H1 (cell line): ENCODE data around the gene ZNF143. TPM values are rescaled to one million over a fixed set of nuclear protein-coding genes. Genes with fewer than 3 reads are reported as not detected.

Experiments used
- CTCF ChIA-PET: fragments of 300-600 bp; sonication (Branson Sonifier 250); formaldehyde crosslinking; loops from one replicate; lab custom pipeline; 2021; ENCODE audit not compliant: partially characterized antibody; lab: Charles Lee
- POLR2A ChIA-PET: fragments of 300-600 bp; sonication (Branson Sonifier 250); formaldehyde crosslinking; loops from one replicate; lab custom pipeline; 2021; ENCODE audit warnings: inconsistent platforms; ENCODE audit not compliant: partially characterized antibody; lab: Charles Lee
- DNase-seq, 2 experiments: peaks; one replicate each; pipeline versions ENCODE4 v3.0.0 to v3.0.0-alpha.2; 2010 to 2022; ENCODE audit warnings: low spot score in 2 of 2, low read depth in 1 of 2, mixed read lengths in 1 of 2
- FAIRE-seq: peaks from 2 replicates; lab custom pipeline; 2011; peaks lifted over from hg19 to GRCh38; lab: Jason Lieb, UNC
- H2AFZ ChIP-seq: 2 replicates; pipeline ENCODE4 v1.8.1; 2012; ENCODE audit warnings: low read length, inconsistent platforms
- H2AK5ac ChIP-seq: 2 replicates; pipeline ENCODE4 v1.6.1; 2013; ENCODE audit warnings: low read depth, low read length
- H2BK120ac ChIP-seq: replicated peaks from 2 replicates; pipeline ENCODE3; 2013; ENCODE audit warnings: low read depth, low read length, inconsistent platforms
- H2BK12ac ChIP-seq: 2 replicates; pipeline ENCODE4 v1.6.1; 2013; ENCODE audit warnings: low read depth, low read length
- H2BK15ac ChIP-seq: 2 replicates; pipeline ENCODE4 v1.6.1; 2013; ENCODE audit warnings: low read length
- H2BK20ac ChIP-seq: 2 replicates; pipeline ENCODE4 v1.6.1; 2013; ENCODE audit warnings: low read length
- H2BK5ac ChIP-seq: 2 replicates; pipeline ENCODE4 v1.6.1; 2013; ENCODE audit warnings: low read depth, low read length
- H3K14ac ChIP-seq: 2 replicates; pipeline ENCODE4 v1.6.1; 2013; ENCODE audit warnings: inconsistent platforms; ENCODE audit not compliant: insufficient read length
- H3K18ac ChIP-seq: 2 replicates; pipeline ENCODE4 v1.6.1; 2013; ENCODE audit warnings: low read length; ENCODE audit errors: extremely low read depth
- H3K23ac ChIP-seq: 2 replicates; pipeline ENCODE4 v1.6.1; 2013; ENCODE audit warnings: inconsistent platforms; ENCODE audit not compliant: insufficient read length
- H3K23me2 ChIP-seq: 2 replicates; pipeline ENCODE4 v1.6.1; 2013; ENCODE audit warnings: low read depth, low read length
- H3K27ac ChIP-seq: 2 replicates; pipeline ENCODE4 v1.6.1; 2011; ENCODE audit warnings: low read depth, low read length, inconsistent platforms
- H3K27me3 ChIP-seq, 4 experiments: replicated peaks in 1 of 4; 1 replicate in 1 of 4; 2 replicates in 3 of 4; pipeline versions ENCODE4 v1.6.1 to v1.8.1; 2011 to 2013; ENCODE audit warnings: low read length in 3 of 4, mild to moderate bottlenecking in 3 of 4, inconsistent platforms in 2 of 4, mixed read lengths in 2 of 4, moderate library complexity in 1 of 4; ENCODE audit not compliant: control insufficient read depth in 3 of 4, insufficient read depth in 3 of 4; ENCODE audit errors: extremely low read depth in 1 of 4
- H3K36me3 ChIP-seq, 4 experiments: 2 replicates each; pipeline versions ENCODE4 v1.6.1 to v1.8.1; 2011 to 2013; ENCODE audit warnings: mild to moderate bottlenecking in 4 of 4, low read length in 3 of 4, moderate library complexity in 2 of 4, control low read depth in 1 of 4, inconsistent platforms in 1 of 4; ENCODE audit not compliant: insufficient read depth in 4 of 4, control insufficient read depth in 2 of 4
- H3K4ac ChIP-seq: replicated peaks from 2 replicates; pipeline ENCODE3; 2013; ENCODE audit warnings: low read length, low read depth, mixed read lengths, inconsistent platforms; ENCODE audit not compliant: insufficient read length
- H3K4me1 ChIP-seq, 4 experiments: replicated peaks in 1 of 4; 1 replicate in 1 of 4; 2 replicates in 3 of 4; pipeline versions ENCODE4 v1.6.1 to v1.8.1; 2011 to 2013; ENCODE audit warnings: low read length in 3 of 4, inconsistent platforms in 2 of 4, mixed read lengths in 1 of 4; ENCODE audit not compliant: insufficient read depth in 4 of 4, control insufficient read depth in 3 of 4
- H3K4me2 ChIP-seq, 2 experiments: 2 replicates each; pipeline versions ENCODE4 v1.6.1 to v1.8.1; 2011 to 2013; ENCODE audit warnings: low read depth in 2 of 2, low read length in 2 of 2, control low read depth in 1 of 2, inconsistent platforms in 1 of 2, mild to moderate bottlenecking in 1 of 2; ENCODE audit not compliant: insufficient read depth in 1 of 2
- H3K4me3 ChIP-seq, 4 experiments: fragments of 200-600, 300-600 bp in 1 of 4; sonication (generic), shearing (Covaris generic), sonication (Bioruptor Twin) in 1 of 4; 2 replicates each; pipeline versions ENCODE4 v1.5.1 to v1.8.1; 2011 to 2016; ENCODE audit warnings: low read length in 4 of 4, low read depth in 3 of 4, control low read depth in 2 of 4, inconsistent platforms in 2 of 4, mild to moderate bottlenecking in 2 of 4, mixed read lengths in 1 of 4, moderate library complexity in 1 of 4; ENCODE audit not compliant: insufficient read depth in 2 of 4; ENCODE audit errors: extremely low read depth in 1 of 4
- H3K56ac ChIP-seq: replicated peaks from 2 replicates; pipeline ENCODE3; 2013; ENCODE audit warnings: low read depth, mild to moderate bottlenecking, mixed read lengths, low read length, inconsistent platforms; ENCODE audit not compliant: insufficient read length
- H3K79me1 ChIP-seq: 2 replicates; pipeline ENCODE4 v1.6.1; 2013; ENCODE audit warnings: low read depth, low read length, control low read depth
- H3K79me2 ChIP-seq, 2 experiments: 2 replicates each; pipeline versions ENCODE4 v1.6.1 to v1.8.1; 2012 to 2013; ENCODE audit warnings: low read length in 2 of 2, mild to moderate bottlenecking in 2 of 2, inconsistent platforms in 1 of 2; ENCODE audit not compliant: insufficient read depth in 2 of 2, control insufficient read depth in 1 of 2
- H3K9ac ChIP-seq, 4 experiments: replicated peaks in 1 of 4; 1 replicate in 1 of 4; 2 replicates in 3 of 4; pipeline versions ENCODE4 v1.6.1 to v1.8.1; 2011 to 2013; ENCODE audit warnings: low read depth in 3 of 4, low read length in 3 of 4, control low read depth in 2 of 4, mild to moderate bottlenecking in 2 of 4, moderate library complexity in 2 of 4, inconsistent platforms in 1 of 4; ENCODE audit errors: extremely low read depth in 1 of 4
- H3K9me3 ChIP-seq, 2 experiments: 2 replicates each; pipeline versions ENCODE4 v1.6.1 to v1.8.1; 2012 to 2013; ENCODE audit warnings: mild to moderate bottlenecking in 2 of 2, moderate library complexity in 2 of 2, control low read depth in 1 of 2, inconsistent platforms in 1 of 2, low read depth in 1 of 2, low read length in 1 of 2, mixed read lengths in 1 of 2; ENCODE audit not compliant: insufficient read depth in 2 of 2
- H4K20me1 ChIP-seq, 2 experiments: replicated peaks in 1 of 2; 2 replicates each; pipeline versions ENCODE3 to v1.8.1; 2011 to 2013; ENCODE audit warnings: inconsistent platforms in 2 of 2, low read length in 2 of 2, mild to moderate bottlenecking in 1 of 2; ENCODE audit not compliant: insufficient read depth in 2 of 2, control insufficient read depth in 1 of 2
- H4K5ac ChIP-seq: 2 replicates; pipeline ENCODE4 v1.6.1; 2013; ENCODE audit warnings: low read length, low read depth, mixed read lengths, inconsistent platforms; ENCODE audit not compliant: insufficient read length
- H4K8ac ChIP-seq: 2 replicates; pipeline ENCODE4 v1.8.0; 2013; ENCODE audit warnings: mild to moderate bottlenecking, moderate library complexity, low read length, inconsistent platforms; ENCODE audit not compliant: insufficient read depth; ENCODE audit errors: extremely low read depth
- H4K91ac ChIP-seq: replicated peaks from 2 replicates; pipeline ENCODE3; 2013; ENCODE audit warnings: low read length, mixed read lengths, inconsistent platforms; ENCODE audit not compliant: insufficient read length
- BCL11A ChIP-seq, 2 experiments: IDR thresholded peaks; one replicate each; pipeline ENCODE4 v1.6.1; 2011; ENCODE audit warnings: low read depth in 2 of 2, low read length in 2 of 2, mild to moderate bottlenecking in 2 of 2
- WGBS, 2 experiments: shearing (Covaris generic) in 1 of 2; methylation state at CpG; one replicate each; pipeline versions ENCODE4 v1.1.6 to v1.1.7; 2013 to 2015; ENCODE audit warnings: low lambda C conversion rate in 2 of 2, mixed read lengths in 2 of 2, inconsistent platforms in 1 of 2, low coverage in 1 of 2, missing lambda C conversion rate in 1 of 2; ENCODE audit not compliant: insufficient replicate concordance in 2 of 2, insufficient coverage in 1 of 2, insufficient read length in 1 of 2; ENCODE audit errors: extremely low coverage in 1 of 2, missing lambda C conversion rate in 1 of 2; 5-methylcytosine and 5-hydroxymethylcytosine counted together
- polyA plus RNA-seq, 7 experiments: library from polyadenylated mRNA; depleted of rRNA in 3 of 7; stranded (reverse) in 5 of 7; unstranded in 2 of 7; fragments of >200 nt in 5 of 7; fragments of 200-250 nt in 2 of 7; gene quantifications; 1 replicate in 5 of 7; 2 replicates in 1 of 7; 4 replicates in 1 of 7; pipeline versions ENCODE4 v1.2.1 to v1.2.3, GENCODE V29; 2011 to 2013; ENCODE audit warnings: missing spikeins in 2 of 7, mixed read lengths in 2 of 7
- total RNA-seq: library from RNA; stranded (reverse); fragmentation: NEBNext Ultra II Directional; extraction: Animal tissue kit (Norgen Biotek cat#: 25700); gene quantifications from 2 replicates; pipeline ENCODE4 v1.2.1, GENCODE V29; 2021

ZNF143 gene
- total and polyA plus RNA-seq, 2 of the 8 experiments (the other 6 are each of a cell fraction or from before 2014, with no cell fraction given): 43.0 to 69.2 TPM

DNA sequence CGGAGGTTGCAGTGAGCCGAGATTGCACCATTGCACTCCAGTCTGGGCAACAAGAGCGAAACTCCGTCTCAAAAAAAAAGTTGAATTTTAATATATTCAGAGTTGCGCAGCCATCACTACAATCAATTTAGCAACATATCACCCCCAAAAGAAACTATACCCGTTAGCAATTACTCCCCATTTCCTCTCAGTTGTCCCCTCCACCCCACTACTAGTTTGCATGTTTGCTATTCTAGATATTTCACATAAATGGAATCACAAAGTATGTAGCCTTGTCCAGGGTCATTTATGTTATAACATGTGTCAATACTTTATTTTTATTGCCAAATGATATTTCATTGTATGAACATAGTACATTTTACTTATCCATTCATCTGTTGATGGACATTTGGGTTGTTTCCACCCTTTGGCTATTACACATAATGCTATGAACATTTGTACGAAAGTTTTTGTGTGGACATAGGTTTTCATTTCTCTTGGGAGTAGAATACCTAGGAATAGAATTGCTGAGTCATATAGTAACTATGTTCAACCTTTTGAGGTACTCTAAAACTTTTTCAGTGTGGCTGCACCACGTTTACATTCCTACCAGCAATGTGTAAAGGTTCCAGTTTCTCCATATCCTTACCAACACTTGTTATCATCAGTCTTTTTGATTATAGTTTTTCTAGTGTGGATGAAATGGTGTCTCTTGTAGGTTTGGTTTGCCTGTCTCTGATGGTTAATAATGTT, 2.2 kb downstream of the ZNF143 start:
- H2AK5ac ChIP-seq: no peak overlapping the region
- peaks cover 0 to 68% of the 10 kb centered on the region in 2 experiments; a peak in 3 of 4 replicates for H3K79me2 ChIP-seq
- H3K14ac ChIP-seq: no peak overlapping the region
- no peak overlapping the region for H3K4ac ChIP-seq
- no peaks in the 10 kb centered on the region for H4K20me1 ChIP-seq
- no peaks in the 10 kb centered on the region for H3K9me3 ChIP-seq
- H2BK15ac ChIP-seq: no peak overlapping the region
- H3K56ac ChIP-seq: no peak overlapping the region
- no peak overlapping the region for H4K8ac ChIP-seq
- 0 out of 2 replicates have a peak, but pooled peaks cover 2% of the 10 kb centered on the region for H3K23me2 ChIP-seq
- H2BK120ac ChIP-seq: no peak overlapping the region
- H3K9ac ChIP-seq: no peak overlapping the region
- ChIA-PET POLR2A (interaction anchor here (0.7 to 4.5 kb wide), 3 partner anchors 13 to 1057 kb away, joined by 3 to 78 read pairs (median 4); no protein-coding TSS in a partner anchor), CTCF (no interaction called here)
- WGBS, 2 experiments: 96% methylated on average over 8 of the region's 8 CpGs; no CpG with 5 or more reads in 1 of the 2 experiments
- no peaks in the 10 kb centered on the region; a peak in 1 of 7 replicates for H3K4me1 ChIP-seq
- no peaks in the 10 kb centered on the region for H3K27me3 ChIP-seq
- no peak overlapping the region for H2BK12ac ChIP-seq
- no peak overlapping the region for H3K4me3 ChIP-seq
- no peak overlapping the region for H3K18ac ChIP-seq
- H3K4me2 ChIP-seq: peak overlapping the region in 1 of 2 experiments; percentile 76; a peak in 3 of 4 replicates
- H2AFZ ChIP-seq: no peak overlapping the region
- FAIRE-seq (no peak), DNase-seq (no peak)
- H3K36me3 ChIP-seq: no peaks in the 10 kb centered on the region
- H4K5ac ChIP-seq: no peak overlapping the region
- no peak overlapping the region for H2BK5ac ChIP-seq
- no peaks in the 10 kb centered on the region for H3K79me1 ChIP-seq
- H2BK20ac ChIP-seq: no peak overlapping the region
- no peak overlapping the region for H3K23ac ChIP-seq
- no peak overlapping the region for H4K91ac ChIP-seq
- no peak overlapping the region for H3K27ac ChIP-seq
- no peak for TF ChIP-seq BCL11A (IDR thresholded peaks at IDR 0.05; ENCODE audit: low read depth in 2 of 2, low read length in 2 of 2)
